SH-SY5Y (cell line): ENCODE data around the gene GREB1L.

Source experiments
- GATA2 ChIP-seq: IDR thresholded peaks from 2 replicates; pipeline ENCODE4 v1.6.1; 2011; ENCODE audit warnings: mild to moderate bottlenecking, low read depth, low read length
- GATA3 ChIP-seq: IDR thresholded peaks from 2 replicates; pipeline ENCODE4 v1.6.1; 2011; ENCODE audit warnings: low read depth, mild to moderate bottlenecking, low read length, moderate library complexity

GRCh38 chr18:21402272-21402671 lies 160.2 kb downstream of the GREB1L start:
- TF ChIP-seq GATA2 (no peak), GATA3 (no peak)
